NB4 (cell line): ENCODE measurements around the gene CDK5RAP3.

Experiments
- DNase-seq: peaks from one replicate; pipeline ENCODE4 v3.0.0; 2010; ENCODE audit warnings: low read depth
- H3K4me3 ChIP-seq: one replicate; pipeline ENCODE4 v1.5.1; 2011; ENCODE audit warnings: mild to moderate bottlenecking, low read depth, low read length, moderate library complexity
- MYC ChIP-seq: IDR thresholded peaks from 2 replicates; pipeline ENCODE4 v1.6.1; 2011; ENCODE audit warnings: low read depth, low read length
- POLR2A ChIP-seq: IDR thresholded peaks from 2 replicates; pipeline ENCODE4 v1.6.1; 2011; ENCODE audit warnings: mild to moderate bottlenecking; ENCODE audit not compliant: insufficient read length; ENCODE audit errors: extremely low read depth
- TF ChIP-seq, protein P1 (sequence below): IDR thresholded peaks from one replicate; pipeline ENCODE4 v1.5.1; 2012; ENCODE audit warnings: low read depth, low read length
- TF ChIP-seq, protein P2 (sequence below): IDR thresholded peaks from 2 replicates; pipeline ENCODE4 v1.6.1; 2011; ENCODE audit warnings: low read depth, low read length

The CDK5RAP3 gene

DNA sequence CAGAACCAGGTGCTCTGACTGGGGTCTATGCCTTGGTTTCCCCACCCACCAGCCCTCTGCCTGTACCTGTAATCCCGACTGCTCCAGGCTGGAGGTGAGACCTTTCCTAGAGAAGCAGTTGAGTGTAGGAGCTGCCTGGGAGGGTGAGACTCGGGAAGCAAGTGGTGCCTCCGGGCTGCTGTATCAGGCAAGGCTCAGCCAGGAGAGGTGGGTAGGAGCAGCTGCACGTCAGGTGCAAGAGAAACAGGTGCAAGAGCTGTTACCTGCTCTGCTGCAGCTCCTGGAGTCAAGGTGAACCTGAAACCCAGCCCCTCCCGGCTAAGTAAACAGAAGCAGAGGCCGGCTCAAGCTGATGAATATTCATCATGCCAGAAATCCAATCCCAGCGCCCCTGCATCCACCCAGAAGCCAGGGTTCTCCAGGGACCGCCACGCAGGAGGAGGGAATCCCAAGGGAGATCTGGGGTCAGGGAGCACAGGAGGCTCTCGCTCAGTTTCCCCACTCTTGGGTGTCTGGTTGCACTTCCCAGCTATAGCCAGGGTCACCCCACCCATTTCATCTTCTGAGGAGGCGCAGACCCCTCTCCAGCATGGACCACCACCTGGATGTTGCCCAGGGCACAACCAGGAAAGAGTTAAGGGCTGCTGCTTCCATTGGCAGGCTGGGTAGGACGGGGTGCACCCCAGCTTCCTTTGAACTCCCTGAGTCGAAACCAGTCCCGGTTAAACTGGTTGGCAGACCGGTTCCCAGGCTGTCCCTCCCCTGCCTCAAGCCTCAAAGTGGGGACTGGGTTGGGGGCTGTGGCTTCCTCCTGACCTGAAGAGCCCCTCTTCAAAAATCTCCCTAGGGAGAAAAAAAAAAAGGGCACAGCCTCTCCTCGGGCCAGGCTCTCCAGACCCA lies 13.1 kb upstream of the CDK5RAP3 start, which contains the start of gene PRR15L:
TSS of gene PRR15L (minus strand) at position 293 of the 900 bp plus-strand sequence. CDS start 4,649 bp downstream, outside the sequence.
- H3K4me3 ChIP-seq: no peak within 1 kb of the TSS
- TF ChIP-seq MYC: no peak
- TF ChIP-seq, protein P1, sequence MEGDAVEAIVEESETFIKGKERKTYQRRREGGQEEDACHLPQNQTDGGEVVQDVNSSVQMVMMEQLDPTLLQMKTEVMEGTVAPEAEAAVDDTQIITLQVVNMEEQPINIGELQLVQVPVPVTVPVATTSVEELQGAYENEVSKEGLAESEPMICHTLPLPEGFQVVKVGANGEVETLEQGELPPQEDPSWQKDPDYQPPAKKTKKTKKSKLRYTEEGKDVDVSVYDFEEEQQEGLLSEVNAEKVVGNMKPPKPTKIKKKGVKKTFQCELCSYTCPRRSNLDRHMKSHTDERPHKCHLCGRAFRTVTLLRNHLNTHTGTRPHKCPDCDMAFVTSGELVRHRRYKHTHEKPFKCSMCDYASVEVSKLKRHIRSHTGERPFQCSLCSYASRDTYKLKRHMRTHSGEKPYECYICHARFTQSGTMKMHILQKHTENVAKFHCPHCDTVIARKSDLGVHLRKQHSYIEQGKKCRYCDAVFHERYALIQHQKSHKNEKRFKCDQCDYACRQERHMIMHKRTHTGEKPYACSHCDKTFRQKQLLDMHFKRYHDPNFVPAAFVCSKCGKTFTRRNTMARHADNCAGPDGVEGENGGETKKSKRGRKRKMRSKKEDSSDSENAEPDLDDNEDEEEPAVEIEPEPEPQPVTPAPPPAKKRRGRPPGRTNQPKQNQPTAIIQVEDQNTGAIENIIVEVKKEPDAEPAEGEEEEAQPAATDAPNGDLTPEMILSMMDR: no peak
- no peak for TF ChIP-seq POLR2A
- TF ChIP-seq, protein P2, sequence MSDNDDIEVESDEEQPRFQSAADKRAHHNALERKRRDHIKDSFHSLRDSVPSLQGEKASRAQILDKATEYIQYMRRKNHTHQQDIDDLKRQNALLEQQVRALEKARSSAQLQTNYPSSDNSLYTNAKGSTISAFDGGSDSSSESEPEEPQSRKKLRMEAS: no peak
- no peak for DNase-seq

DNA sequence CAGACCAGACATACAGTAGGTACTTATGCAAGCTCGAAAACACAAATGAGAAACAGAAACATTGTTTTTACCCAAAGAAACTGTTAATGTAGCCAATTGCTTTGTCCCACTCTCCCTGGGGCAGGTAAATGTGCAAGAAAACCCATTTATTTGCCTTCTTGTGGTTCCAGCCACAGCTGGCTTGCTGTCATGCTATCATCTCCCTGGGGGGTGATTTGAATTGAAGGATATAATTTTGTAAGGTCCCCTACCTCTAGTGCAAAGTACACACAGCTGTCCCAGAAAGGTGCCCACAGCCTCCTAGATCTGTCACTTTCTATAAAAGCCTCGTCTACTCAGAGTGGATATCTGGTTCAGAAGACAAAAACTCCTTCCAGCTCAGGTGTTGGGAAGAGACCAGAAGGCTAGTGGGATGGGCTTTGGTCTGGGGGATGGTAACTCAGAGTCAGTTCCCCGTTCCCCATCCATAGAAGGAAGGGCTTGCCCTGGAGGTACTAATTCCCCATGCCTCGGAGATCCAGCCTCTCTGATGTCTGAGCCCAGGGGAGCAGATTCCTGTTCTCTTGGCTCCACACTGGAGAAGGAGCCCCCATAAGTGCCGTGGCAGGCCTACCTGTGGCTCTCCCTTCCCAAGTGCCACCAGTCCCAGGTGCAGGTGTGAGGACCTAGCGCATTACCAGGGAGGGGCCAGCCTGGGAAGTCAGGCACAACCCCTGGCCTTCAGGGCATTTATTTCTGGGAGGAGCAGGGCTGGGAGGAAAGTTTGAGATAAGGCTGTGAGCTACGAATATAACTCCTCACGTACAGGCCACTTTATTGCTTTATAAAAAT lies 10.9 kb upstream of the CDK5RAP3 start:
- DNase-seq: no peak
- TF ChIP-seq, protein P2: no peak
- TF ChIP-seq POLR2A (no peak), MYC (no peak)
- TF ChIP-seq, protein P1: no peak
- no peak overlapping the region for H3K4me3 ChIP-seq

DNA sequence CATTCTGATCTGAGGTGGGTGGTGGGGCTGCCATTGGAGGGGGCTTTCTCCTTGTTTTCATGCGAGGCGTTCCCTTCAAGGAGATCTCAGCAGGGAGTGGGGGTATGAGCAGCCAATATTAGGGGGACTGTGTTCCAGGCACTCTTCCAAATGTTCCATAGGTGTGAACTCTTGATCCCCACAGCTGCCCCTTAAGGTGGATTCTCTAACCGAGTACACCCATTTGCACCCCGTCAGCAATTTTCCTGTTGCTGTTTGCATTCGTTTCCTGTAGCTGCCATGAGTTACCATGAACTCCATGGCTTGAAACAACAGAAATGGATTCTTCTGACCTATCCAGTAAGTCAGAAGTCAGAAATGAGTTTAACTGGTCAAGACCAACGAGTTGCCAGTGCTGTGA lies 9.5 kb upstream of the CDK5RAP3 start:
- H3K4me3 ChIP-seq: no peak overlapping the region
- no peak for DNase-seq
- TF ChIP-seq POLR2A: no peak
- TF ChIP-seq, protein P2: no peak
- TF ChIP-seq, protein P1: no peak
- TF ChIP-seq MYC: no peak

DNA sequence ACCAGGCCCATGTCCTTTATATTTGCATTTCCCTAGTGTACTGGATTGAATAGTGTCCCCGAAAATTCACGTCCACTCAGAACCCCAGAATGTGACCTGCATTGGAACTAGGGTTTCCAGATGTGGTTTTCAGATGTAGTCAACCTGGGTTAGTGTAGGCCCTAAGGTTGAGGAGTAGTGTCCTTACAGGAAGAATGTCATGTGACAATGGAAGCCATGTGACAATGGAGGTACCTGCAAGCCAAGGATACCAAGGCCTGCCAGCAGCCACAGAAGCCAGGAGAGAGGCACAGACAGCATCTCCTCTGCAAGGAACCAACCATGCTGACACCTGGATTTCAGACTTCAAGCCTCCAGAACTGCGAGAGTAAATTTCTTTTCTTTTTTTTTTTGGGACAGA lies 8.0 kb upstream of the CDK5RAP3 start:
- TF ChIP-seq, protein P1: no peak
- TF ChIP-seq, protein P2: no peak
- DNase-seq: no peak
- no peak overlapping the region for H3K4me3 ChIP-seq

DNA sequence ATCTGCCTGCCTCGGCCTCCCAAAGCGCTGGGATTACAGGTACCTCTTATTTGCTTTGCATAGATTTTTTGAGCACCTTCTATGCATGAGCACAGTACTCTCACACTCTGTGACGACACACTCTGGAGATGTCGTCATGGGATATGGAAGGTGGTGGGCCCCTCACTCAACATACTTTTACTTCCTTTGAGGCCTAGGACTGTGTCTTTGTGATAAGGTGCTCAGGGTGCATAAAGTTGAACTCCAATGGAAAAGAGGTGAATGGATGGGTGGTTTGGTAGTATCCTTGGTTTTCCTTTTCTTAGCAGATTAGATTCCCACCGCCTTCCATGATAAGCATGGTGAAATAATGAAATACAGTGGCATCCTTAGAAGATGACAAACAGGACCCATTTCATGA lies 6.1 kb upstream of the CDK5RAP3 start:
- H3K4me3 ChIP-seq: no peak overlapping the region
- no peak for TF ChIP-seq POLR2A
- TF ChIP-seq, protein P1: no peak
- TF ChIP-seq, protein P2: no peak
- no peak for TF ChIP-seq MYC
- DNase-seq: no peak
